Astrocyte (in vitro differentiated cells and primary cell): ENCODE data around the gene EXOC6B. TPM values are rescaled to one million over a fixed set of nuclear protein-coding genes. Genes with fewer than 3 reads are reported as not detected.

Experiments
- DNase-seq: peaks from one replicate; pipeline ENCODE4 v3.0.0-alpha.2; 2010; ENCODE audit warnings: low read depth
- FAIRE-seq: peaks from 2 replicates; lab custom pipeline; 2011; peaks lifted over from hg19 to GRCh38; lab: Jason Lieb, UNC
- H2AFZ ChIP-seq: 2 replicates; pipeline ENCODE4 v1.6.0; 2012; ENCODE audit warnings: low read depth, low read length, inconsistent platforms
- H3K27ac ChIP-seq: 2 replicates; pipeline ENCODE4 v1.5.1; 2011; ENCODE audit warnings: low read depth, low read length, inconsistent platforms
- H3K27me3 ChIP-seq: 2 replicates; pipeline ENCODE4 v1.6.0; 2011; ENCODE audit warnings: low read length, inconsistent platforms; ENCODE audit not compliant: insufficient read depth
- H3K36me3 ChIP-seq: 2 replicates; pipeline ENCODE4 v1.5.1; 2011; ENCODE audit warnings: low read length, inconsistent platforms; ENCODE audit not compliant: insufficient read depth
- H3K4me1 ChIP-seq: 2 replicates; pipeline ENCODE4 v1.5.1; 2011; ENCODE audit warnings: low read length, inconsistent platforms; ENCODE audit not compliant: insufficient read depth
- H3K4me2 ChIP-seq: 2 replicates; pipeline ENCODE4 v1.6.0; 2012; ENCODE audit warnings: low read length, inconsistent platforms
- H3K4me3 ChIP-seq: 2 replicates; pipeline ENCODE4 v1.5.1; 2011; ENCODE audit warnings: low read depth, mild to moderate bottlenecking, low read length, inconsistent platforms; ENCODE audit not compliant: insufficient read depth
- H3K79me2 ChIP-seq: 2 replicates; pipeline ENCODE4 v1.6.0; 2012; ENCODE audit warnings: mild to moderate bottlenecking, low read length, inconsistent platforms; ENCODE audit not compliant: insufficient read depth
- H3K9ac ChIP-seq: 2 replicates; pipeline ENCODE4 v1.6.0; 2012; ENCODE audit warnings: mild to moderate bottlenecking, low read length, inconsistent platforms
- H3K9me3 ChIP-seq: 2 replicates; pipeline ENCODE4 v1.5.1; 2012; ENCODE audit warnings: low read depth, mild to moderate bottlenecking, low read length, inconsistent platforms; ENCODE audit not compliant: insufficient read depth
- H4K20me1 ChIP-seq: 2 replicates; pipeline ENCODE4 v1.6.0; 2012; ENCODE audit warnings: low read length, inconsistent platforms; ENCODE audit not compliant: insufficient read depth
- H3K27ac Mint-ChIP-seq: one replicate; pipeline ENCODE4 v1.8.0; 2021; ENCODE audit warnings: mild to moderate bottlenecking, mixed read lengths; ENCODE audit not compliant: unreplicated experiment
- H3K27me3 Mint-ChIP-seq: one replicate; pipeline ENCODE4 v1.8.0; 2021; ENCODE audit warnings: low read depth, mixed read lengths; ENCODE audit not compliant: unreplicated experiment
- H3K36me3 Mint-ChIP-seq: one replicate; pipeline ENCODE4 v1.8.0; 2021; ENCODE audit warnings: low read depth, mixed read lengths; ENCODE audit not compliant: unreplicated experiment
- H3K4me1 Mint-ChIP-seq: one replicate; pipeline ENCODE4 v1.8.0; 2021; ENCODE audit warnings: low read depth, mixed read lengths; ENCODE audit not compliant: unreplicated experiment
- H3K4me3 Mint-ChIP-seq: one replicate; pipeline ENCODE4 v1.8.0; 2021; ENCODE audit warnings: mild to moderate bottlenecking, moderate library complexity, mixed read lengths; ENCODE audit not compliant: unreplicated experiment
- H3K9me3 Mint-ChIP-seq: one replicate; pipeline ENCODE4 v1.8.0; 2021; ENCODE audit warnings: mild to moderate bottlenecking, mixed read lengths; ENCODE audit not compliant: unreplicated experiment
- EZH2 ChIP-seq: IDR thresholded peaks from 2 replicates; pipeline ENCODE4 v1.6.1; 2012; ENCODE audit warnings: mild to moderate bottlenecking, low read length, inconsistent platforms; ENCODE audit not compliant: insufficient read depth
- total RNA-seq: library from RNA; stranded (reverse); gene quantifications from 2 replicates; pipeline ENCODE4 v1.2.1, GENCODE V29; 2021
- TF ChIP-seq, protein P1 (sequence below): IDR thresholded peaks from 2 replicates; pipeline ENCODE4 v1.5.1; 2011; ENCODE audit warnings: low read depth, mild to moderate bottlenecking, inconsistent platforms, low read length, moderate library complexity; ENCODE audit not compliant: insufficient read depth

Gene EXOC6B
- total RNA-seq, 1 donor from 2014 or later, result 31.8 TPM

DNA sequence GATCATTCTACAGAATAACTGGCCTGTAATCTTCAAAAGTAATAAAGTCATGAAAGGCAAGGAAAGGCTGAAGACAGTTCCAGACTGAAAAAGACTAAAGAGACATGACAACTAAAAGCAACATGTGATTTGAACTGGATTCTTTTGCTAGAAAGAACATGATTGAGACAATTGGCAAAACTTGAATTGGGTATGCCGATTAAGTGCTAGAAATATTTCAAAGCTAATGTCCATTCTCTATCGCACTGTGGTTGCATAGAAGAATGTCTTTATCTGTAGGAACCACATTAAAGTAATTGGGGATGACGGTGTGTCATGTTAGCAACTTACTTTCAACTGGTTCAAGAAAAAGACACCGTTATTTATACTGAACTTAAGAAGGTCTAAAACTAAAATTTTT is 98.5 kb downstream of the EXOC6B start:
- DNase-seq (no peak), FAIRE-seq (peak; percentile 29)
- TF ChIP-seq, protein P1, sequence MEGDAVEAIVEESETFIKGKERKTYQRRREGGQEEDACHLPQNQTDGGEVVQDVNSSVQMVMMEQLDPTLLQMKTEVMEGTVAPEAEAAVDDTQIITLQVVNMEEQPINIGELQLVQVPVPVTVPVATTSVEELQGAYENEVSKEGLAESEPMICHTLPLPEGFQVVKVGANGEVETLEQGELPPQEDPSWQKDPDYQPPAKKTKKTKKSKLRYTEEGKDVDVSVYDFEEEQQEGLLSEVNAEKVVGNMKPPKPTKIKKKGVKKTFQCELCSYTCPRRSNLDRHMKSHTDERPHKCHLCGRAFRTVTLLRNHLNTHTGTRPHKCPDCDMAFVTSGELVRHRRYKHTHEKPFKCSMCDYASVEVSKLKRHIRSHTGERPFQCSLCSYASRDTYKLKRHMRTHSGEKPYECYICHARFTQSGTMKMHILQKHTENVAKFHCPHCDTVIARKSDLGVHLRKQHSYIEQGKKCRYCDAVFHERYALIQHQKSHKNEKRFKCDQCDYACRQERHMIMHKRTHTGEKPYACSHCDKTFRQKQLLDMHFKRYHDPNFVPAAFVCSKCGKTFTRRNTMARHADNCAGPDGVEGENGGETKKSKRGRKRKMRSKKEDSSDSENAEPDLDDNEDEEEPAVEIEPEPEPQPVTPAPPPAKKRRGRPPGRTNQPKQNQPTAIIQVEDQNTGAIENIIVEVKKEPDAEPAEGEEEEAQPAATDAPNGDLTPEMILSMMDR, result no peak
- TF ChIP-seq EZH2, result no peak
- Histone ChIP-seq H3K4me2 (no peak overlapping the region), H3K9ac (no peak overlapping the region), H4K20me1 (no peaks in the 10 kb centered on the region), H3K27ac (no peak overlapping the region), H3K79me2 (no peaks in the 10 kb centered on the region), H3K4me1 (peaks cover 4% of the 10 kb centered on the region), H2AFZ (no peak overlapping the region), H3K9me3 (no peaks in the 10 kb centered on the region), H3K27me3 (no peaks in the 10 kb centered on the region), H3K36me3 (no peaks in the 10 kb centered on the region), H3K4me3 (no peak overlapping the region)
- Mint-ChIP-seq H3K4me3 (no peak overlapping the region), H3K27me3 (no peaks in the 10 kb centered on the region), H3K27ac (no peak overlapping the region), H3K9me3 (no peaks in the 10 kb centered on the region), H3K36me3 (no peaks in the 10 kb centered on the region), H3K4me1 (peaks cover 15% of the 10 kb centered on the region)

DNA sequence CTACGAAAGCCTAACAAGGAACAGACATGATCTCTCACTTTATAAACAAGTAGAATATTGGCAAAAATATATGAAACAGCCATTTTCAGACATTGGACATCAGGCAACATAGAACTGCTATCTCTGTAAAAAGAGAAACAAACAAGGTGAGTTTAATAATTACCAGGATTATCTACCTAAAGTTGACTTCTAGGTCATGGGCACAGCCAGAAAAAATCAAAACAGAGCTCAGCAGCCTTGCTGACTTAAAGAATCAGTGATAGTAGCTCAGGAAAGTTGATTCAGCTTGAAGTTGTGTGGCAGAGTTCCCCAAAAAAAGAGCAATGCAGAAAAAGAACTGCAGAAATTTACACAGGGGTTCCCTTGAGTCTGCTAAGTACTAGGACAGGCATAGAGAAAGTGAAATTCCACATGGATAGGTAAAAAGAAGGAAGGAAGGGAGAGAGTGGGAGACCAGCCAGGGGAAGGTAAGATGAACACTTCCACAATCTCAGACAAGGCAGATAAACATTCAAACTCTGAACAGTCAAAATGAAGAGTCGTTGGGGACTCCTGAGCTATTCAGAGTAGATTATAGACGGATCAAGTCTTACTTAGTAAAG is 102.0 kb downstream of the EXOC6B start:
- TF ChIP-seq, protein P1, result no peak
- no peak for TF ChIP-seq EZH2
- no peak overlapping the region for H3K4me3 ChIP-seq
- H3K9me3 Mint-ChIP-seq, result no peaks in the 10 kb centered on the region

DNA sequence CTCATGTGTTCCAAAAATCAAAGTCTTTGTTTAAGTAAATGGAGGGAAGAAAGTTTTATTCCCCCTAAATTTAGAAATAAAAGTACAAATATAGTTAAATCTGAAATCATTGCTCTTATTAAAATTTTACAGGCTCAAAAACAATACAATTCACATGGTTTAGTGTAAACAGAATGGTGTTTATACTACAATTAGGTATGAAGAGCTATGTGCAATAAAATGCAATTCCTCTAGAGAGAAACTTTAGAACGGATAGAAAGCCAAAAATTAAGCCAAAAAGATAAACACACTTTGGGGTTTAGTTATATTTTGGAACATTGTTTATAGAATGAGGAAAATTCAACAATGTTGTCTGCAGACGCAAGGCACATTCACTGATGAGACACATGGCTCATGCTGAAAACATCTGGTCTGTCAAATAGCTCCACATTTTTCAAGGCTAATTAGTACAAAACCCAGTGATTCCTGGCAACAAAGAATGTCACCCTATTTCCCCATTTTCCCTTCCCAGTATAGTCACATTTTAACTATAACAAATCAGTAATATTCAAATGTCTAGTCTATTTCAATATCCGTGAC is 103.3 kb downstream of the EXOC6B start:
- Mint-ChIP-seq H3K27ac (no peak overlapping the region), H3K4me1 (peaks cover 24% of the 10 kb centered on the region)
- TF ChIP-seq, protein P1, result no peak

More for the DNA sequence above, 102.0 kb downstream of the EXOC6B start:
- Mint-ChIP-seq H3K27me3 (no peaks in the 10 kb centered on the region), H3K4me1 (peaks cover 23% of the 10 kb centered on the region), H3K4me3 (no peak overlapping the region), H3K27ac (no peak overlapping the region), H3K36me3 (no peaks in the 10 kb centered on the region)
- Histone ChIP-seq H3K4me1 (peaks cover 9% of the 10 kb centered on the region), H3K27ac (no peak overlapping the region), H3K36me3 (no peaks in the 10 kb centered on the region), H3K9me3 (no peaks in the 10 kb centered on the region), H3K4me2 (no peak overlapping the region), H3K9ac (no peak overlapping the region), H2AFZ (no peak overlapping the region), H4K20me1 (no peaks in the 10 kb centered on the region), H3K27me3 (no peaks in the 10 kb centered on the region), H3K79me2 (no peaks in the 10 kb centered on the region)
- DNase-seq, result no peak
- FAIRE-seq, result no peak

More for the DNA sequence above, 103.3 kb downstream of the EXOC6B start:
- H3K27me3 ChIP-seq, result no peaks in the 10 kb centered on the region
- Mint-ChIP-seq H3K27me3 (no peaks in the 10 kb centered on the region), H3K9me3 (no peaks in the 10 kb centered on the region), H3K4me3 (no peak overlapping the region), H3K36me3 (no peaks in the 10 kb centered on the region)
- H3K4me1 ChIP-seq, result peaks cover 9% of the 10 kb centered on the region
- no peak overlapping the region for H3K4me2 ChIP-seq
- no peaks in the 10 kb centered on the region for H4K20me1 ChIP-seq
- FAIRE-seq (peak; percentile 76), DNase-seq (peak; percentile 66)
- H3K27ac ChIP-seq, result no peak overlapping the region
- no peak overlapping the region for H2AFZ ChIP-seq
- H3K79me2 ChIP-seq, result no peaks in the 10 kb centered on the region
- H3K36me3 ChIP-seq, result no peaks in the 10 kb centered on the region
- H3K9ac ChIP-seq, result no peak overlapping the region
- no peak overlapping the region for H3K4me3 ChIP-seq
- H3K9me3 ChIP-seq, result no peaks in the 10 kb centered on the region
